DOHH2 (cell line): ENCODE data around the gene TEX19.
"Not testable (repeated sequence)": the region's sequence is repeated elsewhere in the genome, so short reads cannot be mapped to it uniquely, and the experiment has no call there.

ENCODE experiments used
- CTCF ChIP-seq: fragments of 200-600 bp; sonication (generic); IDR thresholded peaks from one replicate; pipeline ENCODE4 v1.5.1; 2014; ENCODE audit warnings: antibody characterized with exemption, mild to moderate bottlenecking, low read depth, low read length; ENCODE audit not compliant: poor library complexity, severe bottlenecking
- EZH2phosphoT487 ChIP-seq: fragments of 200-600 bp; sonication (generic); IDR thresholded peaks from 2 replicates; pipeline ENCODE4 v1.6.1; 2017; ENCODE audit warnings: borderline replicate concordance, mild to moderate bottlenecking, antibody characterized with exemption, low read length, moderate library complexity, mixed read lengths

DNA sequence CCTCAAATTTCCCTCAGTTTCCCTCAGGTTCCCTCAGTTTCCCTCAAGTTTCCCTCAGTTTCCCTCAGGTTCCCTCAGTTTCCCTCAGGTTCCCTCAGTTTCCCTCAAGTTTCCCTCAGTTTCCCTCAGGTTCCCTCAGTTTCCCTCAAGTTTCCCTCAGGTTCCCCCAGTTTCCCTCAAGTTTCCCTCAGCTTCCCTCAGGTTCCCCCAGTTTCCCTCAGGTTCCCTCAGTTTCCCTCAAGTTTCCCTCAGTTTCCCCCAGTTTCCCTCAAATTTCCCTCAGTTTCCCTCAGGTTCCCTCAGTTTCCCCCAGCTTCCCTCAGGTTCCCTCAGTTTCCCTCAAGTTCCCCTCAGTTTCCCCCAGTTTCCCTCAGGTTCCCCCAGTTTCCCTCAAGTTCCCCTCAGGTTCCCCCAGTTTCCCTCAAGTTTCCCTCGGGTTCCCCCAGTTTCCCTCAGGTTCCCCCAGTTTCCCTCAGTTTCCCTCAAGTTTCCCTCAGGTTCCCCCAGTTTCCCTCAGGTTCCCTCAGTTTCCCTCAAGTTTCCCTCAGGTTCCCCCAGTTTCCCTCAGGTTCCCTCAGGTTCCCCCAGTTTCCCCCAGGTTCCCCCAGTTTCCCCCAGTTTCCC is 516 bp downstream of the TEX19 start:
- not testable (repeated sequence) for TF ChIP-seq CTCF, EZH2phosphoT487
